WTC11 (cell line): ENCODE data around the gene S100A2.

ENCODE experiments used
- CREB1 ChIP-seq: sonication (generic); formaldehyde crosslinking; IDR thresholded peaks from 2 replicates; pipeline ENCODE4 v1.8.0; 2023; ENCODE audit warnings: mild to moderate bottlenecking, missing genetic modification reagents
- ETV6 ChIP-seq: sonication (generic); formaldehyde crosslinking; IDR thresholded peaks from 2 replicates; pipeline ENCODE4 v1.8.1; 2022; ENCODE audit warnings: mild to moderate bottlenecking, missing genetic modification reagents
- ZNF232 ChIP-seq: sonication (generic); formaldehyde crosslinking; IDR thresholded peaks from 2 replicates; pipeline ENCODE4 v1.8.0; 2022; ENCODE audit warnings: mild to moderate bottlenecking, missing genetic modification reagents
- ZNF416 ChIP-seq: fragments of 250-450 bp; sonication (Bioruptor Pico); IDR thresholded peaks from 2 replicates; pipeline ENCODE4 v1.9.0; 2021; ENCODE audit warnings: mild to moderate bottlenecking, inconsistent platforms
- TF ChIP-seq, protein P1 (sequence below): fragments of 200-600 bp; IDR thresholded peaks from 2 replicates; pipeline ENCODE4 v1.8.0; 2022; ENCODE audit warnings: antibody characterized with exemption
- TF ChIP-seq, protein P2 (sequence below): sonication (generic); formaldehyde crosslinking; IDR thresholded peaks from 2 replicates; pipeline ENCODE4 v1.8.1; 2022; ENCODE audit warnings: mild to moderate bottlenecking, missing genetic modification reagents, moderate library complexity, borderline replicate concordance
- TF ChIP-seq, protein P3 (sequence below): sonication (generic); formaldehyde crosslinking; IDR thresholded peaks from 2 replicates; pipeline ENCODE4 v1.8.1; 2023; ENCODE audit warnings: mild to moderate bottlenecking, missing genetic modification reagents, moderate library complexity
- TF ChIP-seq, protein P4 (sequence below): fragments of 250-450 bp; sonication (Bioruptor Pico); IDR thresholded peaks from 2 replicates; pipeline ENCODE4 v1.8.0; 2021; ENCODE audit warnings: mild to moderate bottlenecking

DNA sequence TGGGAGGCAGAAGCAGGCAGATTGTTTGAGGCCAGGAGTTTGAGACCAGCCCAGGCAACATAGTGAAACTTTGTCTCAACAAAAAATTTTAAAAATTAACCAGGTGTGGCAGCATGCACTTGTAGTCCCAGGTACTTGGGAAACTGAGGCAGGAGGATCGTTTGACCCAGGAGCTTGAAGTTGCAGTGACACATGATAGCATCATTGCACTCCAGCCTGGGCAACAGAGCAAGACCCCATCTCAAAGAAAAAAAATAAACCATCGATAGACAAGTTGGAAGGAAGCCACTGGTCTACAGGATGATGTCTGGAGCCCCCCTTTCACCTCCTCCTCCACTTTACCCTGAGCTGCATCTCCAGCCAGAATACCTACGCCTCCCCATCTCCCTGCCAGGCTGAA lies 46.4 kb downstream of the S100A2 start:
- TF ChIP-seq CREB1 (CRISPR knock-in tag), result no peak
- TF ChIP-seq, protein P1, sequence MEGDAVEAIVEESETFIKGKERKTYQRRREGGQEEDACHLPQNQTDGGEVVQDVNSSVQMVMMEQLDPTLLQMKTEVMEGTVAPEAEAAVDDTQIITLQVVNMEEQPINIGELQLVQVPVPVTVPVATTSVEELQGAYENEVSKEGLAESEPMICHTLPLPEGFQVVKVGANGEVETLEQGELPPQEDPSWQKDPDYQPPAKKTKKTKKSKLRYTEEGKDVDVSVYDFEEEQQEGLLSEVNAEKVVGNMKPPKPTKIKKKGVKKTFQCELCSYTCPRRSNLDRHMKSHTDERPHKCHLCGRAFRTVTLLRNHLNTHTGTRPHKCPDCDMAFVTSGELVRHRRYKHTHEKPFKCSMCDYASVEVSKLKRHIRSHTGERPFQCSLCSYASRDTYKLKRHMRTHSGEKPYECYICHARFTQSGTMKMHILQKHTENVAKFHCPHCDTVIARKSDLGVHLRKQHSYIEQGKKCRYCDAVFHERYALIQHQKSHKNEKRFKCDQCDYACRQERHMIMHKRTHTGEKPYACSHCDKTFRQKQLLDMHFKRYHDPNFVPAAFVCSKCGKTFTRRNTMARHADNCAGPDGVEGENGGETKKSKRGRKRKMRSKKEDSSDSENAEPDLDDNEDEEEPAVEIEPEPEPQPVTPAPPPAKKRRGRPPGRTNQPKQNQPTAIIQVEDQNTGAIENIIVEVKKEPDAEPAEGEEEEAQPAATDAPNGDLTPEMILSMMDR, result no peak
- no peak for TF ChIP-seq ZNF232
- TF ChIP-seq, protein P2, sequence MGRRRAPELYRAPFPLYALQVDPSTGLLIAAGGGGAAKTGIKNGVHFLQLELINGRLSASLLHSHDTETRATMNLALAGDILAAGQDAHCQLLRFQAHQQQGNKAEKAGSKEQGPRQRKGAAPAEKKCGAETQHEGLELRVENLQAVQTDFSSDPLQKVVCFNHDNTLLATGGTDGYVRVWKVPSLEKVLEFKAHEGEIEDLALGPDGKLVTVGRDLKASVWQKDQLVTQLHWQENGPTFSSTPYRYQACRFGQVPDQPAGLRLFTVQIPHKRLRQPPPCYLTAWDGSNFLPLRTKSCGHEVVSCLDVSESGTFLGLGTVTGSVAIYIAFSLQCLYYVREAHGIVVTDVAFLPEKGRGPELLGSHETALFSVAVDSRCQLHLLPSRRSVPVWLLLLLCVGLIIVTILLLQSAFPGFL (CRISPR knock-in tag), result no peak
- no peak for TF ChIP-seq ETV6 (CRISPR knock-in tag)
- TF ChIP-seq ZNF416 (CRISPR knock-in tag), result no peak
- TF ChIP-seq, protein P3, sequence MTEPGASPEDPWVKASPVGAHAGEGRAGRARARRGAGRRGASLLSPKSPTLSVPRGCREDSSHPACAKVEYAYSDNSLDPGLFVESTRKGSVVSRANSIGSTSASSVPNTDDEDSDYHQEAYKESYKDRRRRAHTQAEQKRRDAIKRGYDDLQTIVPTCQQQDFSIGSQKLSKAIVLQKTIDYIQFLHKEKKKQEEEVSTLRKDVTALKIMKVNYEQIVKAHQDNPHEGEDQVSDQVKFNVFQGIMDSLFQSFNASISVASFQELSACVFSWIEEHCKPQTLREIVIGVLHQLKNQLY (CRISPR knock-in tag), result no peak
- TF ChIP-seq, protein P4, sequence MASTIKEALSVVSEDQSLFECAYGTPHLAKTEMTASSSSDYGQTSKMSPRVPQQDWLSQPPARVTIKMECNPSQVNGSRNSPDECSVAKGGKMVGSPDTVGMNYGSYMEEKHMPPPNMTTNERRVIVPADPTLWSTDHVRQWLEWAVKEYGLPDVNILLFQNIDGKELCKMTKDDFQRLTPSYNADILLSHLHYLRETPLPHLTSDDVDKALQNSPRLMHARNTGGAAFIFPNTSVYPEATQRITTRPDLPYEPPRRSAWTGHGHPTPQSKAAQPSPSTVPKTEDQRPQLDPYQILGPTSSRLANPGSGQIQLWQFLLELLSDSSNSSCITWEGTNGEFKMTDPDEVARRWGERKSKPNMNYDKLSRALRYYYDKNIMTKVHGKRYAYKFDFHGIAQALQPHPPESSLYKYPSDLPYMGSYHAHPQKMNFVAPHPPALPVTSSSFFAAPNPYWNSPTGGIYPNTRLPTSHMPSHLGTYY (CRISPR knock-in tag), result no peak
